ENCODE measurements around the gene MBOAT7.
"Not testable (repeated sequence)": the region's sequence is repeated elsewhere in the genome, so short reads cannot be mapped to it uniquely, and the experiment has no call there.

Gene MBOAT7

DNA sequence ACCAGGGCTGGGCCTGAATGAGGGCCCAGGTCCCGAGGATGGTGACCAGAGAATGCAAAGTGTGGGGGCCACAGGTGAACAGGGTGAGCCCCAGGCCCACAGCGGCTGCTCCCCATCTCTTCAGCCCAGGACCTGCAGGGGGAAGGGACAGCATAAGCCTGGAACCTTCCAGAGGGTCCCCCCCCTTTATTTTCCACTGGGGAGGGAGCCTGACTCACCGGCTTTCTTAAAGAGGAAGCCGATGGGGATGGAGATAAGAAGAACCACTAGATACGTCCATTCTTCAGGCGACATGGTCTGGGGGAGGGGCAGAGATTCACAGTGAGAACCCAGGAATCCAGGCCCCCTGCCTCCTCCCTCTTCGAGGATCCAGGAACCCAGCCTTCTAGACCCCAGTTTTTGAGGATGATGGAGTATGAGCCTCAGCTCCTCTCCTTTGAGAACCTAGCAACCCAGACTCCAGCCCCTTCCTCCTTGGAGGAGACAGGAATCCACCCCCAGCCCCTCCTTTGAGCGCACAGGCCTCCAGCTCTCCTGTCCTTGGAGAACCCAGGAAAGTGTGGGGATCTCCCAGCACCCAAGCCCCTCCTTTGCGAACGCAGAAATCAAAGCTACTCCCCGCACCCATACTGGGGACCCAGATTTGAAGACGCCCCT, 1.0 kb downstream of the MBOAT7 start:
- DNase-seq = peak; percentile 81

DNA sequence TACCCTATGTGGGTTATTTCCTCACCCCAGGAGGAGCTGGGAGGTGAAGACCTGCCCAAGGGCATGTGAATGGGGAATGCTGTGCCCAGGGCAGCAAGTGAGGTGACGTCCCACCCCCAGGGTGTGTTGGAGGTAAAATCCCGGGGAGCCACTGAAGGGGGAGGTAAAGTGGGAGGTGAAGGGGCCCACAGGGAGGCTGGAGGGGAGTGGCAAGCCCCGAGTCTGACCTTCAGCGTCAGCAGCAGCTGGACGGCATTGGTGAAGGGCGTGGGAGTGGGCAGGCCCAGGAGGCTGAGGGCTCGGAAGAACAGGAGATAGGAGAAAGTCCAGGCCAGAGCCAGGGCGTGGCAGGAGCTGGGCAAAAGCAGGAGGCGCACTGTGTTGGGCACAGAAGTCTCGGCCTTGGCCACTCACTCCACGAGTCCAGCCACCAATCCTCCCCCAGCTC, 2.4 kb downstream of the MBOAT7 start:
- no peak for DNase-seq

DNA sequence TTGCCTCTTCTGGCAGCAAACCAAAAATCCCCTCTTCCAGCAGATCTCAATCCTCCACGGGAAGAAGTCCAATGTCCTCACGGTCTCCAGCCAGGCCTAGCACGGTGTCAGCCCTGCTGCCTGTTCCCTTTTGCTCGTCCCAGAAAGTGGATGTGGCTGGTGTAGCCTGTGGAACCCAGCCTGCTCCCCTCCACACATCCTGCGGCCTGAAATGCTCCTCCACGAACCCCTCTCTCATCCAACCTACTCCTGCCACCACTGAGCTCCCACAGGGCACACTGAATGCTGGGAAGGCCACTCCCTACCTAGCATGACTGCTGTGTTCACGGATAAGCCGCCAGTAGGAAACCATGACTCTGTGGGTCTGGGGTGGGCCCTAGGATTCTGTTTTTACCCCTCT, 3.0 kb downstream of the MBOAT7 start:
- DNase-seq = no peak

DNA sequence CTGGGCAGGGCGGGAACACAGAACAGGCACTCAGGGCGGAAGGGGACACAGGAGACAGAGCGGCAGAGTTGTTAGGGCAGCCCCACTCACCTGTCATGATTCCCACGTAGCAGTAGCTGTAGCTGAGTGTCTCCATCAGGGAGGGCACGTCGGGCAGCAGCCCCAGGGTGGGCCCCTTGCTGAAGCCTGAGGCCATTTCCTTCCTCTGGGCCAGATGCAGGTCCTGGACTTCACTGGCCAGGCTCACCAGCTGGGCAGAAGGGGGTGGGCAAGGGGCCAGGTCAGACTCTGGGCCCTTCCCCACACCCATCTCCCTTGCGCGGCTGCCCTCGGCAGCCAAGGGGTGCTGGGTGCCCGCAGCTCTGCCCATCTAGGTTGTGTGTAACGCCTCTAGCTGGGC, 5.9 kb downstream of the MBOAT7 start:
- no peak for DNase-seq

DNA sequence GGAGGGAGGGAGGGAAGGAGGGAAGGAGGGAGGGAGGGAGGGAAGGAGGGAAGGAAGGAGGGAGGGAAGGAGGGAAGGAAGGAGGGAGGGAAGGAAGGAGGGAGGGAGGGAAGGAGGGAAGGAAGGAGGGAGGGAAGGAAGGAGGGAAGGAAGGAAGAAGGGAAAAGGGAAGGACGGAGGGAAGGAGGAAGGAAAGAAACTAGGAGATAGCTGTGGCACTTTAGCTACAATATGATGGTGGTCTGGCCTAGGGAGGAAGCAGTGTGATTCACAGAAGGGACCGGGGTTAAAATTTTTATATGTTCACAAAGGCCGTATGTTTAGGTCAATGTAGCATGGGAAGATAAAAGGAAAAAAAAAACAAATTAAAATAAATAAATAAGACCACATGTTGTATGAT, 7.5 kb downstream of the MBOAT7 start:
- DNase-seq = not testable (repeated sequence)

DNA sequence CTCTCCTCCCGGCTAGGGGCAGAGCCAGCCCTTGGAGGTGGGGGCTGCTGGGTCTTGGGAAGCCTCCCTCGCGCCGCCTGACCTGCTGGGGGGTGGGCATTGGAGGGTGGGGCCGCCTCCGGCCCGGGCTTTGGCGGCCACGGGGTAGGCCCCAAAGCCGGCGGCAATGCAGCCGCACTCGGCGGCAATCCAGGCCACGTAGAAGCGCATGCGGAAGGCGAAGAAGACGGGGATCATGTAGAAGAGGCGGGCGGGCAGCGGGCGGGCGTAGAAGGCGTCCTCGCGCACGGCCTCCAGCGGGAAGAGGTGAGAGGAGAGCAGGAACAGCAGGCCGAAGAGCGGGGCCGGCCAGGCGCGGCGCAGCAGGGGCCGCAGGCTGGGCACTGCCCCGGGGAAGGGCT, 8.7 kb downstream of the MBOAT7 start:
- DNase-seq = no peak

DNA sequence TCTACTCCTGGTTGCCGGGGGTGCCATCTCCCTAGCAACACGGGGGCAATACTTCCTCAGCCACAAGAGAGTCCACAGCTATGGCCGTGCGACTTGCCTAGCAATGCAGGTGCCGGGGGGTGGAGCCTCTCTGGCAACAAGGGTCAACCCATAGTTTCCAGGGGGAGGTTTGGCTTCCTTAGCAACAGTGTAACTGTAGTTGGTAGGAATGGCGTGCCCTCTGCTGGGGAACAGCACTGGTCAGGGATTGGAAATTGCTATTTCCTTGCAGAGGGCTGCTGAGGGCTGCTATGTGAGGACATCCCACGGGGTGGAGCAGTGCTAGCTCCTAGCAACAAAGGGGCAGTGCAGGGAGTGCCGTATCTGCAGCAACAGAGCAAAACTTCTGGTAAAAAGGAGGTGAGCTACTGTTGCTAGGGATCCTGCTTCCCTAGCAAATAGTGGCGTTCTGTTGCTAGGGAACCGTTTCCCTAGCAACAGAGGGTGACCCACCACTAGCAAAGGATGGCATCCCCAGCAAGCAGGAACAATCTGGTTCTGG, 9.4 kb downstream of the MBOAT7 start:
- no peak for DNase-seq

DNA sequence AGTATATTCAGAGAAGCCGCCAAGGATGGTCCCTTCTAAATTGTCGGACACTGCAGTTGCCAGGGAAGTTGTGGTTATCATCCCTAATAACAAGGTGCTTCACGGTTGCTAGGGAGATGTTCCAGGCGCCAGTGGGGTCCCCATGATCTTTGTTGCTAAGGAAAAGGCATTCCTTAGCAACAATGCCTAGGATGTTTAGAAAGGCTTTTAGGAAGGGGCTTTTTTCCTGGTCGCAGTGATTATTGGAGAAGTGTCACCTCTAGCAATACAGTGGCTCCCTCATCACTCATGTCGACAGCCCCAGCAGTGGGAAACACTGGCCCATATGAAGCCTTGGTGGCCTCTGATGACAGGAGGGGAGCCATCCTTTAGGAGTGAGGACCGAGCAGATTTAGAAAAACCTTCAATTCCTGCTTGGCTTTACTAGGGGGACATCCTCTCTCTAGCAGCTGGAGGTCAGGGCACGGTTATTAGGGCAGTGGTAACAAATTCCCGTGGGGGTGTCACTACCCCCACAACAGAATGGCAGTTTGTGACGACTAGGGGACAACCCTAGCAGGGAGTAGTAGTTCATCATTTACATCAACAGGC, 10.0 kb downstream of the MBOAT7 start:
- no peak for DNase-seq

DNA sequence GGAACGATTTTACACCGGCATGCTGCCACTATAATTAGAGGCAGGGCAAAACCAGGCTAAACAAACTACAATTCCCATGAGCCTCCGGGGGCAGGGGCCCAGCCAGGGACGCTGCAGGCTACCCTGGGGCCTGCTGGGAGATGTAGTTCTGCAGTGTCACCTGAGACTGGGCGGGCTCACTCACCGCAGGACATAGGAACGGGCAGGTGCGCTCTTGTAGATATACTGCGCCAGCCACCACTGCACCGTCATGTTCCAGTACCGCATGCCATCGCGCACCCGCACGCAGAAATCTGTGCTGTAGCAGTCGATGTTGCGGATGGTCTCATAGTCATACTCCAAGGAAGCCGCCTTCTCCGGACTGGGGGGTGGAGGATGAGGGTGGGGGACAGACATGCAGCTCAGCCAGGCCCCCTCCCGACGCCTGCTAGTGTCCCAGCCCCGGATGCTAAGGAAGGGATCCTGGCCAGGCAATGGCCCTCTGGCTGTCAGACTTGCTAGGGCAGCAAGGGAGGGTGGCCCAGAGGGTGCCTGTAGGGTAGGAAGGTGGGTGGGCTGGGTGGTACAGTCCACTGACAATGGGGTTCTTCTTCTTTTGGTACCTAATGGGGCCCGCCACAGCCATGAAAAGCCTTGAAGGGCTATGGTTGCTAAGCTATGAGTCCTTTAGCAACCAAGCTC, 10.7 kb downstream of the MBOAT7 start:
- no peak for DNase-seq

DNA sequence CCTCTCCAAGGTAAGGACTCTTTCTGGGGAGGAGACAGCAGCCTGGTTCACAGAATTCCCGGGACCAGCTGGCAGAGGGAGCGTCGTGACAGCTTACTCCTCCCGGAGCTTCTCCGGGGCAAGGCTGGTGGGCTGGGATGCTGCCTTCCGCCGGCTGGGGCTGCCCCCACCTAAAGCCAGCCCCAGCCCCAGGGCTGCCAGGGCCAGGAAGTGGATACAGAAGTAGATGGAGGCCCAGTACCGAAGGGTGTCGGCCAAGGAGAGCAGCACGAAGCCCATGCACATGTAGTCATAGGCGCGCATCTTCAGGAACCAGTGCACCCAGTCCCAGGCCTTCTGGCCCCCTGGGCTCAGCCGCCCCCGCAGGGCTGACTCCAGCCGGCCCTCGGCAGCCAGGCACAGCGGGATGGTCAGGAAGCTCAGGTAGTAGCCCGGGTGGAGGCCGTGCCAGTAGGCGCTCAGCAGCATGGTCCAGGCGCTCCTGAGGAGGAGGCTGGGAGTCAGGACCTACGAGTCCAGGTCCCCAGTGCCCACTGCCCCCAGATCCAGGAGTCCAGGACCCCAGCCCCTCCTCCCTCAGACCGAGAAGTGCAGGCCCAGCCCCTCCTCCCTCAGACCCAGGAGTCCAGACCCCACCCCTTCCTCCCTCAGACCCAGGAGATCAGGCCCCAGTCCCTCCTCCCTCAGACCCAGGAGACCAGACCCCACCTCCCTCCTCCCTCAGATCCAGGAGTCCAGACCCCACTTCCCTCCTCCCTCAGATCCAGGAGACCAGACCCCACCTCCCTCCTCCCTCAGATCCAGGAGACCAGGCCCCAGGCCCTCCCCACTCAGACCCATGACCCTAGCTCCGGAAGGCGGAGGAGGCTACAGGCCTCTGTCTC, 15.2 kb downstream of the MBOAT7 start:
- DNase-seq = no peak

DNA sequence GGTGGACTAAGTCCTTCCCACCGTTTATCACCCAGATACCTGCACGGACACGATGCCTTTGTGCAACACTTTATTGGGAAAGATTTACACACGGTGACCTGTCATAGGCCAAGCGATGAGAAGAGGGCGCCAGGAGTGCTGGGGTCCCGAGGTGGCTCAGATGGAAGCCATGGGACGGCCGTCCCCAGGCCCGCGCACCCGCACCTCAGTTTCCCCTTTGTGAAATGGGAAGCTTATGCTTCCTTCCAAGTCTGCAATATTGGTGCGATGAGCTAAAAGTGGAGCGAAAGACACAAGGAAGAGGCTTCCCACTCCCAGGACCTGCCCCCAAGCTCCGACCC, 16.1 kb downstream of the MBOAT7 start:
- DNase-seq = no peak

DNA sequence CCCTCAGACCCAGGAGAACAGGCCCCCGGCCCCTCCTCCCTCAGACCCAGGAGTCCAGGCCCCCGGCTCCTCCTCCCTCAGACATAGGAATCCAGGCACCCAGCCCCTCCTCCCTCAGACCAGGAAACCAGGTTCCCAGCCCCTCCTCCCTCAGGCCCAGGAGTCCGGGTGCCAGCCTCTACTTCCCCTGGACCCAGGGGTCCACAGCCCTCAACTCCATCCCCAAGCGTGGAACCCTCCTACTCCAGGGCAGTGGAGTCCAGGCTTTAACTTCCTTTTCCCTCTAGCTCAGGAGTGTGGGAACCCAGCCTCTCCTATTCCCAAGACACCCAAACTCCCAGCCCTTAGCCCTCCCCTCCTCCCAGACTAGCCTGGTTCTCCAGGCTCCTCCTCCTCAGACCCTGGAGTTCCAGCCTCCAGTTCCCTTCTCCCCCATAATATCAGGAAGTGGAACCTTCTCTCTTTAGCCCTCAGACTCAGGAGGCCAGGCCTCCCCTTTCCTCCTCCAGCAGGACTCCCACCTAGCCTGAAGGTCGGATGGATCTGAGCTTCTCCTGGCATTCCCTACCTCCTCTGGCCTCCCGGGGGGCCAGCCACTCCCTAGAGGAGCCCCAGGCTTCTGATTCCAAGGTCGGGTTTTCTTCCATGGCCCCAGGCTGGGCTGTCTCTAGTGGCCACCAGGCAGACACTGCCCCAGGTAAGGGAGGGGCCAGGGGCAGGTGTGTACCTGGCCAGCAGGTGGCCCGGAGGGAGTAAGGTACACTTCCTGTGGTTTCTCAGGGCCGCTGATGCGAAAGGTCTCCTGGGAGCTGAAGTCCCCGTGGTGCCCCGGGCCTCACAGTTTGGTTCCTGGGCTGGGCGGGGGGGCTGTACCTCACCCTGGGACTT, 16.7 kb downstream of the MBOAT7 start, which contains the start of gene TMC4:
TMC4 (minus strand) TSS at position 690 of the 888 bp plus-strand sequence; CDS start at position 647, 43 bp downstream.
- DNase-seq = peak; percentile 53

DNA sequence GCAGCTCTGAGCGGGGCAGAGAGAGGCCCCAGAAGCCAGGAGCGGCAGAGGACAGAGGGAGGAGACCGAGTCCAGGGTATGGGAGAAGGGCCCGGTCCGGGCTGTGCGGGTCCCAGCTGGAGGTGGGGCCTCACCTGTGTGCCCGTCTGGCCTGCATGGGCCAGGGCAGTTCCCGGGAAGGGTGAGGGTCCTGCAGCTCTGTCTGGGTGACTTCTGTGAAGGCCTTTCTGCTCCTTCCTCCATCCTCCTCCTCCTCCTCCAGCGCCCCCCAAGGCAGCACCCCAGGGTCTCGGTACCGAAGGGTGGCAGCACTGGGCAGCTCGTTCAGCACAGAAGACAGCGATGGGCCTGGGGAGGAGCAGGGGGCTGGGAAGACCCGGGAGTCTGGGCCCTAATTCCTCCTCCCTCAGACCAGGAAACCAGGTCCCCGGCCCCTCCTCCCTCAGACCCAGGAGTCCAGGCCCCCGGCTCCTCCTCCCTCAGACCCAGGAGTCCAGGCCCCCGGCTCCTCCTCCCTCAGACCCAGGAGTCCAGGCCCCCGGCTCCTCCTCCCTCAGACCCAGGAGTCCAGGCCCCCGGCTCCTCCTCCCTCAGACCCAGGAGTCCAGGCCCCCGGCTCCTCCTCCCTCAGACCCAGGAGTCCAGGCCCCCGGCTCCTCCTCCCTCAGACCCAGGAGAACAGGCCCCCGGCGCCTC, 17.5 kb downstream of the MBOAT7 start:
- not testable (repeated sequence) for DNase-seq

DNA sequence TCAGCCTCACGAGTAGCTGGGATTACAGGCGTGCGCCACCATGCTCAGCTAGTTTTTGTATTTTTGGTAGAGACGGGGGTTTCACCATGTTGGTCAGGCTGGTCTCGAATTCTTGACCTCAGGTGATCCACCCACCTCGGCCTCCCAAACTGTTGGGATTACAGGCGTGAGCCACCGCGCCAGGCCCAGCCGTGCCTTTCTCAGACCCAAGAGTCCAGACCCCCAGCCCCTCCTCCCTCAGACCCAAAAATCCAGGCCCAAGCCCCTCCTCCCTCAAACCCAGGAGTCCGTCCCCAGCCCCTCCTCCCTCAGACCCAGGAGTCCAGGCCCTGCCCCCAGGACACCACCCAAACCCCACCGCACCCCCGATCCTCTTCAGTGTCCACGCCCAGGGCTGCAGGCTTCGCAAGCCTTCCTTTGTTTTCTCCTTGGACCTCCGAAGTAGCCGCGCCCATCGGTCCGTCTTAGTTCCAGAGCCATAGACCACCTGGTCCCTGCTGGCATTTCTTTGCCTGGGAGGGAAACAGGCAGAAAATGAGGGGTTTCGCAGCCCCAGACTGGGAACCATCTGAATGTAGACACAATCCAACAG, 20.1 kb downstream of the MBOAT7 start:
- DNase-seq = no peak

DNA sequence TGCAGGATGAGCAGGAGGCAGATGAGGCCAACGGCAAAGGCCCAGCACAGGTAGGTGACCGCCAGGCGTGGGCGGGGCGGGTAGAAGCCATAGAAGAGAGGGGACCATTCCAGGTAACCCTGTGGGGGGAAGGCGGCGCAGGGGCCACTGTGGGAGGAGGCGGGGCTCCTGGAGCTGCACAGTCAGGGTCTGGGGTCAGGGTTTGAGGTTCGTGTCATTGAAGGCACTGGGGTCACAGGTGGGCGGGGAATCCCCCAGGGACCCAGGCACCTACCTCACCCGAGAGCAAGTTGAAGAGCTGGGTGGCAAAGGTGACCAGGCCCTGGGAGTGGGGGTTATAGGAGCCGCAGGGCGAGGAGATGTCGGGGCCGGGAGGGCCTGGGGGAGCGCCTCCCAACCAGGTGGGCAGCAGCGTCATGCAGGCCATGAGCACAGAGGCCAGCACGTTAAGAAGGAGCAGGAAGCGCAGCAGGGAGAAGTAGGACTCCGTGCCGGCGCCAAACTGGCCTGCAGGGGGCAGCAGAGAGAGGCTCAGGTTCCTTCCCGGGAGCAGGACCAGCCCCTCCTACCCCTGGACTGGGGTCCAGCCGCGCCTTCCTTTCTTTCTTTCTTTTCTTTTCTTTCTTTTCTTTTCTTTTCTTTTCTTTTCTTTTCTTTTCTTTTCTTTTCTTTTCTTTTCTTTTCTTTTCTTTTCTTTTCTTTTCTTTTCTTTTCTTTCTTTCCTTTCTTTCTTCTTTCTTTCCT, 21.0 kb downstream of the MBOAT7 start:
- peak; percentile 83 for DNase-seq

DNA sequence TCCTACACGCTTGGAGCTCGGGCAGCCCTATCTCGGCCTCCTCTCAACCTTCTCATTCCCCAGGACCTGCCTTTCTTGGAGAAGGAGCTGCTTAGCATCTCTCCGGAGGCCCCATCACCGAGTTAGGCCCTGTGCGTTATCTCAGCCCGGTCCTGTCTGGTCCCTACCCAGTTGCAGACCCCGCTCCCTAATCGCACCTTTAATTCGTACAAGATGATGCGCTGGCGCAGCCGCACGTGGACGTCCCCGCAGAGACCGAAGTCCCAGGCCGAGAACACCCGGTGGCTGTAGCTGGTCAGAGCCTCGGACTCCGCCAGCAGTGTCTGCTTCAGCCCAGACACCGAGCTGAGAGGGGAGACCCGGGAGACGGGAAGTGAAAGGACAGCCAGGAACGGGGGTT, 24.2 kb downstream of the MBOAT7 start:
- no peak for DNase-seq

DNA sequence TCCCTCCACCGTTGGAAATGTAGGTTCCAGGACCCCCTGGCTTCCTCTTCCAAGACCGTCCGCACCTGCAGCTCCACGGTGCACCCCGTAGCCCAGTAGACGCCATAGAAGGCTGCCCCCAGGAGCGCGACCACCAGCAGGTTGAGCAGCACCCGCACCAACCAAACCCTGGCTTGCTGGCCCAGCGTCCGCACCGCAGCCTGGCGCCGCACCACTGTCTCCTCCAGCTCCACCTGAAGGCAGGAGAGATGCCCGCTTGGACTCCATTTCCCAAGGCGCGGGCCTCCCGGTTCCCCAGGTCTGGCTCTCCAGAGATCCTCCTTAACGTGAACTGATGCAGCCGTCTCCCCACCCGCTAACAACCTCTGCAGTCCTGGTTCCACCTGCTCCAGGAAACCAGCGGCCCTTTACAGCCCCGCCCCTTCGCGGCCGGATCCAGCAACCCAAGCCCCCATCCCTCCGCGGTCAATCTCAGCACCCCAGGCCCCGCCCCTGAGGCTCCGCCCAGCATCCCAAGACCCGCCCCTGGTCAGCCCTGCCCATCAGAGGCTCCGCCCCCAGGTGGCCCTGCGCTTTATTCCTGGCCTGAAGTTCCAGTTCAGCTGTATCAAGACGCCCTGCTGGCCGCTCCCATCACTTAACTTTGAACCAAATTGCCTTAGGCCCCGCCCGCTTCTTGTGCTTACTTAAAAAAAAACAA, 24.9 kb downstream of the MBOAT7 start:
- peak; percentile 53 for DNase-seq

DNA sequence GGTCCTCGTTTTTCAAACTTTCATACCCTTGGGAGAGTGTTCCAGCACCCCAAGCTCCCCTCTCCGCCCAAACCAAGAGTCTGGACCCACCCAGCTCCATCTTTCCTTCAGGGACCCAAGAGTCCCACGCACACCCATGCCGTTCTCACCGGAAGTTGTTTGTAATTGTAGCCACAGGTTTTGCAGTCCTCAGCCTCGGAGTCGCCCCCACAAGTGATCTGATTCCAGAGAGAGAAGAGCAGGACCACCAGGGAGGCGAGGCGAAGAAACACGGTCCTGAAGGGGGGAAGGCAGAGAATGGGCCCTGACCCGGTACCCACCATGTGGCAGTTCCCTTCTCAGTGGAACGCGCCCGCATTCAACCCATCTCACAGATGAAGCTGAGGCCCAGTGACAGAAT, 26.5 kb downstream of the MBOAT7 start:
- no peak for DNase-seq

DNA sequence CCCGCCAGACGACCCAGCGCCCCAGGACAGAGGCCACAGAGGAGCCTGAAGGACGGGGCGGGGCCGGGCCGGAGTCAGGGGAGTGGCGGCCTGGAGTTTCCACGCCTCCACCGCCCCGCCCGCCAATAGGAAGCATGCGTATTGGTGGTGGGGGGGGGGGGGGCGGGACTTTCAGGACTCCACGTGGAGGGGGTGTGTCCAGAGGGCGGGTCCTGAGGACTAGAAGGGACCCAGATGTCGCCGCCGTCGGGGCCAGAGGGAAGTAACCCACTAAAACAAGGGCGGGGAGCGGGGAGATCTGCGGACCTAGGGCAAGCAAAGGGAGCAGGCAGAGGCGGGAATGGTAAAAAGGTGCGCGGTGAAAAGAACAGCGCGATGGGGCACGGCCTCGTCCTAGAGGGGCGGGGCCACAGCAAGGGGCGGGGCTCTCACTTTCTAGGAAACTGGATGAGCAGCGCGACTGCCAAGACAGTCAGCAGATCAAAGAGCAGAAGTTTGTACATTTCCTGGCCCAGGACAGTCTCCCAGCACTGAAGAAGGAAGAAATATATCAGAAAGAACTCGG, 27.1 kb downstream of the MBOAT7 start:
- peak; percentile 56 for DNase-seq

Measured in EL (cell line).